HEK293T (cell line): ENCODE measurements around the gene HLF.

Experiments
- BHLHE40 ChIP-seq: fragments of 450-650 bp; IDR thresholded peaks from 2 replicates; pipeline ENCODE4 v1.6.1; 2016; ENCODE audit warnings: mild to moderate bottlenecking, moderate library complexity, borderline replicate concordance
- FOXA1 ChIP-seq: fragments of 450-650 bp; IDR thresholded peaks from 2 replicates; pipeline ENCODE4 v1.6.1; 2016; ENCODE audit warnings: mild to moderate bottlenecking
- FOXK2 ChIP-seq: fragments of 450-650 bp; IDR thresholded peaks from 2 replicates; pipeline ENCODE4 v1.6.1; 2016; ENCODE audit warnings: mild to moderate bottlenecking
- FOXM1 ChIP-seq: fragments of 450-650 bp; IDR thresholded peaks from 2 replicates; pipeline ENCODE4 v1.6.1; 2017; ENCODE audit warnings: mild to moderate bottlenecking, borderline replicate concordance
- L3MBTL2 ChIP-seq: fragments of 450-650 bp; conservative IDR thresholded peaks from 2 replicates; pipeline ENCODE4 v1.6.1; 2016; ENCODE audit warnings: mild to moderate bottlenecking
- NFRKB ChIP-seq: fragments of 450-650 bp; IDR thresholded peaks from 2 replicates; pipeline ENCODE4 v1.6.1; 2016; ENCODE audit warnings: mild to moderate bottlenecking, moderate library complexity
- PKNOX1 ChIP-seq: fragments of 450-650 bp; IDR thresholded peaks from 2 replicates; pipeline ENCODE4 v1.6.1; 2016
- SUZ12 ChIP-seq: fragments of 450-650 bp; IDR thresholded peaks from 2 replicates; pipeline ENCODE4 v1.6.1; 2016; ENCODE audit warnings: mild to moderate bottlenecking
- TARDBP ChIP-seq: fragments of 450-650 bp; IDR thresholded peaks from 2 replicates; pipeline ENCODE4 v1.6.1; 2016

GRCh38 chr17:55296699-55297098 is 31.9 kb downstream of the HLF start:
- TF ChIP-seq BHLHE40 (no peak), L3MBTL2 (no peak), PKNOX1 (no peak), FOXM1 (no peak), NFRKB (no peak), FOXK2 (no peak), TARDBP (no peak), FOXA1 (no peak), SUZ12 (no peak)
